Stimulated activated CD4-positive, alpha-beta T cell treated with anti-CD3 and anti-CD28 coated beads, Interleukin-2, amount 100 ng/mL, for 24 hours (primary cell): ENCODE measurements around the gene HELB.

Experiments
- DNase-seq, 2 donors: peaks; one replicate each; pipeline ENCODE4 v3.0.0-alpha.2; 2020

The HELB gene

DNA sequence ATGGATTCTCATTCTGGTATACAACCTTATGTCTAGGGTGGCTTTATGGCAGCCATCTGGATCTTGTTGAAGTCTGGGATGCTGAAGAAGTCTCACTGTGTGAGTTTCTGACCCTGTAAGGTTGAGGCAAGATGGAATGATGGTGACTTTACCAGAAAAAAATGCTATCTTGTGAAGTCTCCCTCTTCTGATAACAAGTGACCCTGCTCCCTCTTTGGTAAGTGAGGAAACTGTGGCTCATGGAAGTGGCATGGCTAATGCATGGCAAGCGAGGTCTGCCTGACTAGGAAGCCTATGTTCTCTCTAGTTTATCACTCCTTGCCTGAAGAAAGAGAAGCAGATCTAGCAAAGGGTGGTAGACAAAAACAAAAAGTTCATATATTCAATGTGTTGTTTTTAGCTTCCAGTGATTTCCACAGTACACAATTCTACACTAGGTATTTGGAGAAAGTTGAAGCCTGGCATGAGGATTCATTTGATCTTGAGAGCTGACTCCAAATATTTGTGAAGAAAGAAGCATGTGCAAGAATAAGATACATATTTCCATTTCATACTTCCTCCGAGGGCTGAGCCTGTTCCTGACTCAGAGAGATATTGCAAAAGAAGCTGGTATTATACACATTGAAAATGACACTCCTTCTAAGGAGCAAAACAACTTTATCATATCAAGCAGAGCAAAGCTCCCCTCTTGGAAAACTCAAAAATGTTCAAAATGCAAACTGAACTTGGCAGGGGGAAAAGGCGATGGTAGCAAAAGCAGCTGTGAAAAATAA is 63.6 kb downstream of the HELB start:
- no peak for DNase-seq

DNA sequence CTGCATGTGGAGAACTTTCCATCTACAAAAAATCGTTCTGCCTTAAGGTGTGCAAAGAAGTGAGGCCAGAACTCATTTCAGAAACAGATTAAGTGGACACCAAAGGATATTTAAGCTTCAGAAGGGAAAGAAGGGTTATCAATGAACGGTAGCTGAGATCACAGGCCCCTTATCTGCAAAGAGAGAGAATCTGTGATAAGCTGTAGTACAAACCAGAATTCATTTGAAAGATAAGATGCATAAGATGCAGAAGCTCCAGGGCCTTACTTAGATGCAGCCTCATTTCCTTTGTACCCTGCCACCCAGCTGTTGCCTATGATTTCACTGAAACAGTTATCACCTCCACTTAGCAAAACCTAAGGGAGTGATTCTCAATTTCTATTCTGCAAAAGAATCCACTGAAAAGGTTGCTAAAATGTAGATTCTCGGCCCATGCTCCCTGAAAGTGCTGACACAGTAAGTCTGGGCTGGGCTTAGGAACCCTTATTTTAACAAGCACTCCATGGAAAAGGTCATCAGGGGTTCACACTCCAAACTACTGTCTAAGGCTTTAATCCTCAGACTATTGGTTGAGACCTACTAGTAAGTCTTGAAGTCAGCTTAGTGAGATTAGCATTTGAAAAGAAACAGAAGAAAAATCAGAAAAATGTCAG is 64.8 kb downstream of the HELB start:
- no peak for DNase-seq

DNA sequence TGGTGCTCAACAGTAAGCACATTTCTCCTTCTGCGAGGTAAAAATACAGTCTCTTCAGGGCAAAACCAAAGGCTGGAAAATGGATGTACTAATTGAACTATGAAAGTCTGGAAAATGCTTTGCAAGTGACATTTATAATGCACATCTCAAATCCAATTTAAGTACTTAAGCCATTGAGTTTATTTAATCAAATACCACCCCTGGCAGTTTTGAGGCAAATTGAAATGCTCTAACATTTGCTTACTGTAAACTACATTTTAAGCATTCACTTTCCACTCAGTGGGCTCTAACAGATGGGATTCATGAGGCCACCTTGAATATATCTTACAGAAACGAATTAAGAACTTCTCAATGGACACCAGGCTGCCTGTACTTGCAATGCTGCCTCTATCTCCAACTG is 69.7 kb downstream of the HELB start:
- no peak for DNase-seq

DNA sequence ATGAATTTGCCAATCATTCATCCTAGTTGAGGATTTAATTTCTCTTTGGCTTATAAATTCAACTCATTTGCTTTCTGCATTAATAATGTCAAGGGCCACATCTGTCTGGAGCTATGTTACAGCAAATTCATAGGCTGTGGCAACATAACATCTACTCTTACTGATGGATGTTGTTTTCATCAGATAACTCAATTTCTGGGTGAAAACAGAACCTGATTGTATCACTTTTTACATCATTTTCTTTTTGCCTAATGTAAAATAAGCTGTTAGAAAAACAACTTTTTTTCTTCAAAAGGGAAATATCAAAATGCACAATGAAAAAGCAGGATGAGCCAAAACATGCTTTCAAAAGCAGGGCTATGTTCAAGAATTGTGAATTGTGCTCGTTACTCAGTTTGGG is 73.3 kb downstream of the HELB start:
- DNase-seq: no peak

DNA sequence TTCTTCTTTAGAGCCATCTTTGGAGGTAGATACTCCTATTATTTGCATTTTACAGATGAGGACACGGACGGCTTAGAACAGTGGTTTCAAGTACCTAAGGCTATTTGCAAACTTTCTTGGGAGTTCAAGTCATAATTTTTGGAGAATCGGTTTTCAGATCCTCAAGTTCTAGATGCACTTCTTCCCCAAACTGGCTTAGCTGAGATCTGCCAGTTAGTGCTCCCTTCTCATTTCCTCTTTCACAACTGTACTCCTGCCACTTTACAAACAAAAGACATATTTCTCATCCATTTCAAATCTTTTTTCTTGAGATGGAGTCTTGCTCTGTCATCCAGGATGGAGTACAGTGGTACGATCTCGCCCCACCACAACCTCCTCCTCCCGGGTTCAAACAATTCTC is 77.3 kb downstream of the HELB start:
- no peak for DNase-seq

DNA sequence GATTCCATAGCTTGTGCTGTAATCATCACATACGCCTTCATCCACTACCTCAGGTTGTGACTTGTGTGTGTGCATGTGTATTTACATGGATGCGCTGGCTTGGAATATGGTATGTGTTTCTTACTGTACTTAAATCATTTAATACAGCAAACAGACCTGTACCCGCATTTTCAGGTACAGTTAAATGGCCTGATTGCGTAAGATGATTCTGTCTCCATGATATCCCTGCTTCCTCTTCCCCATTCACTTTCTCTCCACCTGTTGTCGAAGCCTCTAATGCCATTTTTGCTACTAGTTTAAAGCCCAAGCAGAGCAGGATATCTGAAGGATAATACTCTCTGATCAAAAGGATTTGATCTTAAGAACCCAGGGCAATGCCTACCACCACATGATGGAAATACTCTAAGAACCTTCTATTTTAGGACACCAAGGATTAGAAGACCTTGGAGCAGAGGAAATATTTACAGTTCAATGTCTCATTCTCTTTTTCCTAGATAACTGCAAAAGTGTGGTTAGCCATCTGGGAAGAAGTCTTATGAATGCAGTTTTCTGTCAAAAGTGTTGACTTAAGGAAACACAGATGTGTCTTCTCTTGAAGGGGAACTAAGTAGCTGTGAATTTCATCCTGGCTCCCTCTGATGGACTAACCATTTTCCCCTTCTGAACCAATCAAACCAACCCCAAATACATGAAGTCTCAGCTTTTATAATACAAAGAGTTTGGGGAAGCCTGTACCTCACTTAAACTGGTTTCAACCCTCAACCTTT is 78.7 kb downstream of the HELB start:
- no peak for DNase-seq

DNA sequence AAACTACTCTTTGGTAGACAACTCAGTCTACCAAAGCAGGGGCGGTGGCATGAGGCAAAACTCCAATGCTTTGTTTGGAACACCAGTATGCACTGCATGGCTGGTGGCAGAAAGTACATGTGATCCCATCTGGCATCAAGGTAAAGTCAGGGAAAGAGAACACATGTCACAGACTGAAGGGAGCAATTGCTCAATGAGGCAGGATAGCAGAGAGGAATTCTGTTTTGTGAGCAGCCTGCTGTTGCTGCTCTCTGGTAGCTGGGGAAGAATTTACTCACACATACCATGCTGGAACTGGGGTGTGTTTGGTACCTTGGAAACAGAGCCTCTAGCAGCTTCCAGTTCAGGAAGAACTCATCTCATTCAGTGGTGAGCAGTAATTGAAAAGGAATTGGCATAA is 84.8 kb downstream of the HELB start:
- no peak for DNase-seq
